GM21515 (cell line): ENCODE results near the gene ITGA8.
"Not testable (repeated sequence)": the region's sequence is repeated elsewhere in the genome, so short reads cannot be mapped to it uniquely, and the experiment has no call there.

Experiments used
- ATAC-seq: cut with Tn5 transposase; IDR thresholded peaks from one replicate; pipeline ENCODE4 v1.9.1; 2021; ENCODE audit not compliant: unreplicated experiment

The ITGA8 gene

GRCh38 chr10:15719899-15720634, at the start of gene ITGA8:
ITGA8 (minus strand) TSS chr10:15719922; CDS start chr10:15719771, 151 bp downstream.
- no peak for ATAC-seq

DNA sequence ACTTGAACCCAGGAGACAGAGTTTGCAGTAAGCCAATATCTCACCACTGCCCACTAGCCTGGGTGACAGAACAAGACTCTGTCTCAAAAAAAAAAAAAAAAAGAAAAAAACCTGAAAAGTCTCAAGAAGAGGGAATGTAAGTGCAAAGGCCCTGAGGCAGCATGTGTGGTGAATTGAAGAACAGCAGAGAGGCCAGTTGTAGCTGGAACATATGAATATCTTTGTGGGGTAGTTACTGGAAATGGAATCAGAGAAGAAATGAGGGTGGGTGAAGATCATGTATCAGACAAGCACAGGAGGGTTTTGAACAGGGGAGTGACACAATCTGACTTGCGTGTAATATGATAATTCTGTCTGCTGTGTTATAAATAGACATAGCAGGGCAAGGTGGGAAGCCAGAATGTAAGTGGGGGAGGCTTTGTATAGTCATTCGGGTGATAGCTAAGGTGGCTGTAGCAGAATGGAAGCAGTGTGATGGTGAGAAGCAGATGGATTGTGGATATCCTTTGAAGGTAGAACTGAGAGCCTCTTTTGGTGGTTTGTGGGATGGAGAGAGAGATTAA, 45.3 kb upstream of the ITGA8 start:
- ATAC-seq, result no peak

GRCh38 chr10:15763006-15763405, 43.3 kb upstream of the ITGA8 start:
- ATAC-seq, result no peak

GRCh38 chr10:15762239-15762638, 42.5 kb upstream of the ITGA8 start:
- not testable (repeated sequence) for ATAC-seq

GRCh38 chr10:15761224-15761623, 41.5 kb upstream of the ITGA8 start:
- ATAC-seq, result not testable (repeated sequence)

DNA sequence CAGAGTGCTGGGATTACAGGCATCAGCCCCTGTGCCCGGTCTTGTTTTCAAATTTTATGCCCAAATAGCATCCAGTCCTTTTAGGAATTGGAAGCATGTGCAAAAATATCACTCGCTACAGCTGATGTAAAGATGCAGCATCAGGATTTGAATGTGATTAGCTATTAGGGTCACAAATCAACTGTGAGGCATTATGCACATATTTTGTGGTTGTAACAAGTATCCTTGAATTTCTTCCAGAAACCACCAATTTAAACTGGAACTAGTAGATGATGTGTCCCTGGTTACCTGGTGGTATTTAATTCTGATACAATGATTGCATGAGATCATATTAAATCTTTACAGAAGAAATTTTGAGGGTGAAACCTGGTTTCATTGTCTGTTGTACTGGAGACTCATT, 41.0 kb upstream of the ITGA8 start:
- no peak for ATAC-seq

- no peak for ATAC-seq
These were observed 39.5 kb upstream of the ITGA8 start for GRCh38 chr10:15759265-15759664.

GRCh38 chr10:15758618-15759017, 38.9 kb upstream of the ITGA8 start:
- ATAC-seq, result no peak

DNA sequence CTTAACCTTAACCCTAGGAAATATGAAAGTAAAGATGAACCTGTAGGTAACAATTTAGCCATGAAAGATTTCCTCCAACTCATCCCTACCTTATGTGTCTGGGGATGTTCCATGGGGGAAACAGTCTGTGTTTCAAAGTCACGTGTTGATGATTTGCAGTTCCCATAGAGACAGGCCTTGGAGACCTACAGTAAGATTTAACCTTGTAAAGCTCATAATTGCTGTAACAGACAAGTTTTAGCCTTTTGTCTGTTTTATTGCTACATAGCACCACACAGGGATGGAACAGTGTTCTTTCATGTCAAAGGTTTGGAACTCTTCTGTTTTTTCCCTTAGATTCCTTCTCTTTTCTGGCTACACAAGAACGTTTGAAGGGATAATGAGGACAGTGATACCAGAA, 35.2 kb upstream of the ITGA8 start:
- no peak for ATAC-seq

- ATAC-seq, result no peak
These were observed 31.3 kb upstream of the ITGA8 start for GRCh38 chr10:15751046-15751445.

DNA sequence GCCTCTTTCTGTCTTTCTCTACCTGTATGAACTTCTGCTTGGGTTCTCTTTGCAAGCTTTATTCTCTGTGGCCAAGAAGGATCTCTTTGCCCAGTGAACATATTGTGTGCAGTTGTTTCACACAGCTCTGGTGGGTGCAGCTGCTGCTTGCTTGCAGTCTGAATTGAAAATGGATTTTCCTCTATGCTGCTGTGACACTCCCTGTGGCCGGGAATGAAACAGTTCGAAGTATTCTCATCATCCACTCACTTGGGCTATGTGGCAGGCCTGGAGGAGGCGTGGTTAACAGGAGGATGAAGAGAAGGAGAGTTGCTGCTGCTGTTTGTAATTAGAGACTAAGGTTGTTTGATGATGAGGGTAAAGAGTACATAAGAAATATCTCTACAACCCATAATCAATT, 28.4 kb upstream of the ITGA8 start:
- no peak for ATAC-seq

DNA sequence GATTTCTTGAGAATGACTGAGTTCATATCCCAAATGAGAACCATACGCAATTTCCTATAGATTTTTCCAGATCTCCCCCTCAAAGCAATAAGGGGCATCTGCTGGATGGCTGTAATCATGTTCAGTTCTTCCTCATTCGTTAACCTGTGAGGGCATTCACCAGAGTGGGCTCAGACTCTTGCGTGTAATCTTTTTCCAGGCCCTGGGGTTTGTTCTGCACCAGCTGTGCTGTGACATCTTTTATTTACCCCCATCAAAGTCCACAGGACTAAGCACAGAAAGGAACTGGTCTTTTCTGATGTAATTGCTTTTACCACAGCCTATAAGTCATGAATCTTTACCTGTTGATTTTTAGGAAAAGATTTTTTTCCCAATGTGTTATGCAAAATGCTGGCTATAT, 27.9 kb upstream of the ITGA8 start:
- no peak for ATAC-seq

- ATAC-seq, result no peak
These were observed 26.0 kb upstream of the ITGA8 start for GRCh38 chr10:15745751-15746150.

- peak; percentile 72 for ATAC-seq
These were observed 24.6 kb upstream of the ITGA8 start for GRCh38 chr10:15744217-15744865.

DNA sequence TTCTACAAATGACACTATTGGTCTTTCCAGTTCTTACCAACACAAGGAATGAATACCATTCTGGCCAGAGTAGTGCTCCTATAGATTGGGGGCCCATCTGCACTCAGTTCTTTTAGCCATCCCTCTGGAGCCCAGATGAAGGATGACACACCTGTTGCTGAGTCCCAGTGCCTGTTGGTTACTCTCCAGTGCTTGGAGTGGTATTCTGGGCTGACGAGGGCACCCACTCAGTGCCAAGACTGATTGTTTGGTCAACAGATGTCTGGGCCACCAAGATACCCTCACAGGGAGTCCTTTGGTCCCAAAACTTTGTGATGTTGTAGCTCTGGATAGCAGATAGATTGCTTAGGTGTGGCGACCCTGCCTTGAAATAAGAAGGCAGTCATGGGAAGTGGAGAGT, 23.7 kb upstream of the ITGA8 start:
- ATAC-seq, result no peak

DNA sequence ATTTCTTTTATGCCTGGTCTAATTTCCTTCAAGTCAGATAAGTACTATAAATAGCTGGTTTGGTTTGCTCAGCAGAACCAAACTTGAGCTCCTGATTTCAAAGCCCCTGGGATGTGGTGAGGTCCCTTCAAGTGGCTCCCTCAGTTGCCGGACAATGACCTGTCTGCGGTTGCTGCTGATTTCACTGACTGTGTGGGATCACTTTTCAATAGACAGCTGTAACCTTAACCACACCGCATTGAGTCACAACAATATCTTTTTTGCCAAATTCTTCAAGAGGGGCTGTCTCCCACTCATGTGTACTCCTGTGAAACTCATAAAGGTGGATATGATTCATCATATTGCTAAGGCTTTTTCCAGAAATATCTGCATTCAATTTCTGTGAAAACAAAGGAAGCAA, 23.1 kb upstream of the ITGA8 start:
- ATAC-seq, result no peak

DNA sequence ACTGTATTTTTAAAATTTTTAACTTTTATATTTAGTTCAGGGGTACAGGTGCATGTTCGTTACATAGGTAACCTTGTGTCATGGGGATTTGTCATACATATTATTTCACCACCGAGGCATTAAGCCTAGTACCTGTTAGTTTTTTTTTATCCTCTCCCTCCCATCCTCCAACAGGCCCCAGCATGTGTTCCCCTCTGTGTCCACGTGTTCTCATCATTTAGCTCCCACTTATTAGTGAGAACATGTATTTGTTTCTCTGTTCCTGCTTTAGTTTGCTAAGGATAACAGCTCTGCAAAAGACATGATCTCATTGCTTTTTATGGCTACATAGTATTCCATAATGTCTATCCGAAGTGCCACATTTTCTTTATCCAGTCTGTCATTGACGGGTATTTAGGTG, 22.4 kb upstream of the ITGA8 start:
- no peak for ATAC-seq

- no peak for ATAC-seq
These were observed 21.9 kb upstream of the ITGA8 start for GRCh38 chr10:15741581-15741980.

- no peak for ATAC-seq
These were observed 20.5 kb upstream of the ITGA8 start for GRCh38 chr10:15740261-15740660.

DNA sequence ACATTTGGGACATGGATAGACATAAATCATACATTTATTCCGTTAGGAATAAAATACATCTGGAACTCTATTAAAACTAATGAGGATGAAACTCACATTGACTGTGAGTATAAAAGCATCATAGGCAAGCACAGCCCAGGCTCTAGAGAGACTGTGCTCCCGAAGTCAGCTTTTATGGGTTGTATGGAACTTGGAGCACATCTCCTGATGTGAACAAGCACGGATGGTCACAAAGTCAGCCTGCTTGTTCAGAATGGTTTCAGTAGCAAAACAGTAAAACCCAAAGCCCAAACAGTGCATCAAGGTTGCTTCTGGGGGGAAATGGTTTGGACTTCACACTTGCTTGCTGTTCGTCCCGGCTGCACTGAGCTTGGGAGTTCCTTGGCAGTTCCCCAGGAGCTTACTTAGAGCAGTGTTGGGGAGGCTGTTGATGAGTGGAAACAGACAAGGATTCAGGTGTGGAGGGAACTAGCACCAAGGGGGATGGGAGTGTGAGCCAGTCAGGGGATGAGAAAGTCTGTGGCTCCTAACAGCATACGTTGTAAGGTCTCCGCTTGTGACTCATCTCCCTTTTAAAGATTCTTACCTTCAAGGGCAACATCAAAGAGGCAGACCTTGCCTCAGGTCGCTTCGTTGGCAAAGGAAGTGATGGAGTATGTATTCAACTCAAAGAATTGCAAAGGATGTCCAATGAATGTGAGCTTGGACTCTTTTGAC, 19.7 kb upstream of the ITGA8 start:
- no peak for ATAC-seq

DNA sequence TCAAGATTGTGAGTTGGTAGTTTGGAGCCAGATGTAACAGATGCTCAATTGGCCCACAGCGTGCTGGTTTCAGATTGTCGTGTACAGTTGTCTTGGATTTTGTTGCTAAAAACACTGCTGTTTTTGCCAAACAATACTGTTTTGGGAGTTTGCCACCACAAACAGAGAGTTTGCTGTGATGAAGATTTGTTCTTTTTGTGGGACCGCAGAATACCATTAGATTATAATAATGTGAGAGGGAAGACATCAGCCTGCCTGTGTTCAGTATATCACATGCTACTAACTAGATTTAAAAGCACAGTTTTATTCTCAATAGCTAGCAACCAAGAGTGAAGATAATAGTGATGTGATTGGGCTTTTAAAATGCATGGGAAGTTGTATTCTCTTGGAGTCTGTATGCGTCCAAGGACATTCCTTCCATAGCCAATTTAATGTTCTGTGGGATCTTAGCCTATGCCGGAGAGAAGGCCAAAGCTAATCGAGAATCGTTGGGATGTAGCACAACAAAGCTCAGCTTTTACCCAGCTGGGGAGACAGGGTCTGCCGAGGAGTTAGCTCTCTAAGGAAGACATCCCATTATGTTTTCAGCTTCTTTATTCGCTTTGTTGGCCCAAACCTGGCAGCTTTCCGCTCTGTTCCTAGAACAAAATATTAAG, 18.7 kb upstream of the ITGA8 start:
- ATAC-seq, result no peak
